Activated CD8-positive, alpha-beta memory T cell treated with anti-CD3 and anti-CD28 coated beads for 4 hours (primary cell): ENCODE results near the gene NDUFA6.
A peak's percentile ranks its signal among the peaks of the same experiment; 100 is the strongest.

Experiments
- DNase-seq, 2 donors: peaks; one replicate each; pipeline ENCODE4 v3.0.0-alpha.2; 2020; ENCODE audit warnings: low read depth in 2 of 2

Gene NDUFA6

DNA sequence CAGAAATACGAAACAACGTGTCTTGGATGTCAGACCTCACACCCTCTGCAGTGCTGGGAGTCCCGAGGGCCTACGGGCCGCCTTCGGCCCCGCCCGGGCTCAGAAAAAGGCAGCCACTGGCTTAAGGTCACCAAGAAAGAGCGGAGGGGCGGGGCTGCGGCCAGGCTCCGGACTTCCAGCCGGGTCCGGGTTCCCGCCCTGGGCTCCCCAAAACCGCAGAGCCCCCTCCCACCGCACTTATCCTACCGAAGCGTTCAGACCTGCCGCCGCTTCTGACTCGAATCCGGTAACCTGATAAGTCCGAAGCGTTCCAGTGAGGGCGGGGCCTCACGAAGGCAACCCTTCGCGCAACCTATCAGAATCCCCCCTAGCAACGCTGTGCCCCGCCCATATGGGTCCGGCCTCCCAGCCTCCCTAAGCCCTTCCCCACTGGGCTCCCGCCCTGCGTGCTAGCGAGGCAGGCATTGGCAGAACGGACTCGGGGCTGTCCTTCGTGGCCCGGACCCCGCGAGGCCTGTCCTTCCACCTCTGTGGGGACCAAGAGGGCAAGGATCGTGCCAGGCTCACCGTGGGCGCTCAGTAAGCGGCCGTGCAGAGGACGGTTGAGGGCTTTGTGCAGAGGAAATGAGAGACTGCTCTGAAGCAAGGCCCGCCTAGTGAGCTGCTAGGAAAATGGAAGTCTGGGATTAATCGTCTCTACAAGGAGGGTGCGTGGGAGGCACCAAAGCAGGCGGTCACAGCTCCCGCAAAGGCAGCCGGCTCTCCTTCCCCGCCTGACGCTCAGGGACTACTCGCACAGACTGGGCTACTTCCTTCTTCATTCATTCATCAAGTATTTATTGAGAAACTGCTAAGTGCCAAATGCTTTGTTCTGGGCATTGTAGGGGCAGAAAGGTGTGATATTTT, 19.8 kb downstream of the NDUFA6 start, which contains the start of gene NAGA:
NAGA (minus strand) TSS at position 296 of the 906 bp plus-strand sequence. CDS start 515 bp downstream, outside the sequence.
- DNase-seq = peak; percentile 63 to 80

DNA sequence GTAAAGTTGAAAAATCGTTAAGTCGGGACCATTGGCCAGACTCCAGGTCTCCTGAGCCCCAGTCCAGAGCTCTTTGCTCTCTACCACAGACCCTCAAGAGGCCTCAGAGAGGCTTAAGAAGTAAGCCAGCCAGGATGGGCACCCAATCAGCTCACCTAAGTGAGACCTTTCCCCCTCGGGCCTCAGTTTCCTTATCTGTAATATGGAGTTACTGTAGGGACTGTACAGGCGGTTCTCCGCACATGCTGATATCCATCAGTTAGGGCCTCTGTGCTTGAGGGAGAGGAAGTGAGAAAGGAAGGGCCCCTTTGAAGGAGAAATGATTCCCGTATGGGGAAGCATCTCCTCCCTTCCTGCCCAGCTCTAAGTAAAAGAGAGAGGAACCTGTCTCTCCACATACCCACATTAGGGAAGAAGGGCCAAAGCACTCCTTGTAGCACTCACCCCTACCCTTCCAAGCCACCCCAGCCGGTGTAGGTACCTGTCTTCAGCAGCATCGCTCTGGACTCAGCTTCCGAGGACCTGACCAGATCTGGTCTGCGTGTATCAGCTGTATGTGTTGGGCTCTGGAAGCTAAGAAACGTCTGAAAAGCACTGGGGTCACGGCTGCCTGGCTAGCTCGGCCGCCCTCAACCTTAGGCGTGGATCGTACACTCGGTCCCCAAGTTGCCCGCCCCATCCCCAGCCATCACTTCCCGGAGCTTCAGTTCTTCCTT, 20.6 kb downstream of the NDUFA6 start:
- DNase-seq = no peak

- DNase-seq = no peak
Observed at GRCh38 chr22:42068291-42068690, 22.3 kb downstream of the NDUFA6 start.

- no peak for DNase-seq
Observed at GRCh38 chr22:42067671-42068251, 22.8 kb downstream of the NDUFA6 start.

DNA sequence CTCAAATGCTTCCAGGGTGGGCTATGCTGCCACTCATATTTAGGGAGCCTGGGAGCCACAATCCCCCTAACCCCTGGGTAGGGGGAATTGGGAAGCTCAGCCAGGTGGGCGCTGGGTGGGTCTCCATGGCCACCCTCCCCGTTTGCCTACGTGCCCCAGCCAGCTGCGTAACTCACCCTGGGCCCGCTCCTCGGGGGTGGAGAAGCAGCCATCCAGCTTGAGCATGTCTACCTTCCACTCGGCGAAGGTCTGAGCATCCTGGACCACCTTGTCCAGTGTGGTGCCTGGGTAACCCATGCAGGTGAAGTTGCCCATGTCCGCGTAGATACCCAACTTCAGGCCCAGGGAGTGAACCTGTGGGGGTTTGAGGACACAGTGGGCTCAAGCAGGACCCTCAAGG, 23.6 kb downstream of the NDUFA6 start:
- DNase-seq = no peak

DNA sequence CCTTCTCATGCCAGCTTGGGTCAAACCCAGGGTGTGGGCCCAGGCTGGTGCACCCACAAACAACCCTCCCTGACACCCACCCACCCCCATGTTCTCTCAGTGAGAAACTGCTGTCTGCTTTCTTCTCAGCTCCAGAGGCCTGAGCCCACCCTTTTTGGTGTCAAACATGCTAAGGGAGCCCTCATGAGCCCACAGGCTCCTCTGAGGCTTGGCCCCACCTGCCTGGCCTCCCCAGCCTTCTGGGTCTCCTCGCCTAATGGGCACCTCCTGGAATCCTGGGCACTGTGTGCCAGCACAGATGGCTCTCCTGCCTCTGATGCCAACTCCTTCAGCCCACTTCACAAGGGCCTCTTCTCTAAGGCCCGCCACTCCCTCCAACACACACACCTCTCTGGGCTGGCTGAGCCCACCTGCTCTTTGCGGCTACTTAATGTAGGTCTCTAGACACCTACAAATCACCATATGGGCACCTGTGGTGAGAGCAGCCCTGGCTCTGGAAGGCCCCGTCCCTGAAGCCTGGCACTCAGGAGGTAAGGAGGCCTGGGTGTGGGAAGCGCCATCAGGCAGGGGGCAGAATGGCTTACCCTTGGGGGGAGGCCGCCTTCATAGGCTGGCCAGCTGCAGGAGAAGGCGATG, 24.3 kb downstream of the NDUFA6 start:
- DNase-seq = no peak

GRCh38 chr22:42065438-42066125, 25.0 kb downstream of the NDUFA6 start:
- DNase-seq = no peak

GRCh38 chr22:42064629-42065028, 25.9 kb downstream of the NDUFA6 start:
- DNase-seq = no peak

DNA sequence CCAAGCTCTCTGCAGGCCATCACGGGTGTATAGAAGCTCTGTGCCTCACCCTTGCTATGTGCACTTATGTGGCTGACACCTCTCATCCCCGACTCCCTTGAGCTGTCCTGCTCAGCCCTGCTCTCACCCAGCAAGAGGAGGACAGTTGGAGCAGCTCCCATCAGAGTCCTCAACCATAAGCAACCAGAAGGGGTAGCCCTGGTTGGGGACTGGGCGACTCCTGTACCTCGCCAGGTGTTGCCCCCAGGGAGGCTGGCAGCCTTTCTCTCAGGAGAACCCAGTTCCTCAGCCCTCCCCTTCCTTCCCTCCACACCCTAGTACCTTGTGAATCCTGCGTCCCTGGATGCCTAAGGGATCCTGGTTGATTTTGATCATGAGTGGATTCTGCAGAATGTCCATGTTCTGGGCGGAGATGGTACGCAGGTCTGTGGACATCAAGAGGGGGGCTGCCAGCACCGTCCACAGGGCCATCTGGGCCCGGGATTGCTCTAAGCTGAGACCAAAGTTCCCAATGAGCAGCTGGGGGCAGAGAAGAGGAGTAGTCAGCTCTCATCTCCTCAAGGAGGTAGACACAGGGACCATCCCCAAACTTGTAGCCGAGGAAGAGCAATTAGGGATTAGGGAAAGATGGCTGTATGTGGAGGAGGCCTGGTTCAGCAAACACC, 27.9 kb downstream of the NDUFA6 start:
- DNase-seq = no peak

DNA sequence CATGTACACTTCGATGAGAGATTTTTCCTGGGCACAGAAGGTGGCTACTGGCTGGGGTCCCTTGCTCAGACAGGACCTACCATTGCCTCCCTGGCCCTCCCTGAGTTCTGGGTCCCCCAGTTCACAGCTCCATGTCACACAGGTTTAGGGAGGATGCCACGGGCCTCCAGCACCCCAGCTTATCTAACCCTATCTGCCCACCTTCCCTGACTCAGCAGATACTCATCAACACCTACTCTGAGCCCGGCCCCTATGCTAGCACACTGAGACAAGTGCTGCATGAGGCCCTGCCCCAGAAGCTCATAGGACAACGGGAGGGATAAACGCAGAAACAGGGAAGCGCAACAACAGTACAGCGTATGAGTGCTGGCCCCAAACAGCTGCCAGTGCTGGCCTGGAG, 29.5 kb downstream of the NDUFA6 start:
- DNase-seq = no peak

DNA sequence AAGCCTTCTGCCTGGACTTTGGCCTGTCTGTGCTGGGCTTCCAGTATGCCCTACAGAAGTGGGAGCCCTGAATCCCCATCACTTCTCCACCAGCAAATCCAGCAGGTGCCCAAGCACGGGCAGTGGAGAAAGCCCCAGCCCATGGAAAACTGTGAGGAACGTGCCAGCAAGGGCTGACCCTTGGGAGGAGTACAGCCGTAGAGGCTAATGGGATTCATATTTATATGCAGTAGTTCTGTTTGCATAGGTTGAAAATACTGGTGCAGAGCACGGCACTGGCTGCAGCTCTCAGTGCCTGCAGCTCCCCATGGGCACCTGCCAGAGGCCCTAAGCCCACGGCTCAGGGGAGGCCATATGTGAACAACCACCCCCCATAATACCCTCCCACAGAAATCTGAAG, 30.1 kb downstream of the NDUFA6 start:
- DNase-seq = no peak

GRCh38 chr22:42056757-42057511, 33.6 kb downstream of the NDUFA6 start:
- DNase-seq = no peak

DNA sequence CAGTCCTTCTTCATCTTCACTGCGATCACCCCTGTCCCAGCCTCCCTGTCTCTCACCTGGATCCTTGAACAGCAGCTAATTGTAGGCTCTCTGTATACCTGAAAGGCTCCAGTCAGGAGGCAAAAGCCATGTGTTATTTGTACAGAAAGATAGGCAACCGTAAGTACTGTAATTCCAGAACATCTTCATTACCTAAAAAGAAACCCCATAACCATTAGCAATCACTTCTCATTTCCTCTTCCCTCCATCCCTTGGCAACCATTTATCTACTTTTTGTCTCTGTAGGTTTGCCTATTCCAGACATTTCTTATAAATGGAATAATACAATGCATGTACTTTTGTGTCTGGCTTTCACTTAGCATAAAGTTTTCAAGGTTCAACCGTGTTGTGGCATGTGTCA, 37.8 kb downstream of the NDUFA6 start:
- no peak for DNase-seq

- DNase-seq = no peak
Observed at GRCh38 chr22:42050641-42051180, 39.9 kb downstream of the NDUFA6 start.

- DNase-seq = no peak
Observed at GRCh38 chr22:42041784-42042183, 48.8 kb downstream of the NDUFA6 start.

- no peak for DNase-seq
Observed at GRCh38 chr22:42039271-42039670, 51.3 kb downstream of the NDUFA6 start.
